Fibroblast of the aortic adventitia (primary cell): Measurements from ENCODE around the gene ABHD2. TPM values are rescaled to one million over a fixed set of nuclear protein-coding genes. Genes with fewer than 3 reads are reported as not detected.
A peak's percentile ranks its signal among the peaks of the same experiment; 100 is the strongest.

Experiments
- DNase-seq: peaks from one replicate; pipeline ENCODE4 v3.0.0-alpha.2; 2010; ENCODE audit warnings: low read depth
- H3K4me3 ChIP-seq: 2 replicates; pipeline ENCODE4 v1.5.1; 2011; ENCODE audit warnings: low read depth, mild to moderate bottlenecking, control low read depth, low read length, moderate library complexity
- CTCF ChIP-seq: IDR thresholded peaks from 2 replicates; pipeline ENCODE4 v1.5.1; 2011; ENCODE audit warnings: mild to moderate bottlenecking, low read length, control low read depth, inconsistent platforms; ENCODE audit not compliant: insufficient read depth
- total RNA-seq: library from RNA; depleted of rRNA; stranded (reverse); fragments of >200 nt; gene quantifications from 2 replicates; pipeline ENCODE4 v1.2.3, GENCODE V29; 2012; ENCODE audit warnings: low replicate concordance

ABHD2 gene
- total RNA-seq, 1 donor, result 100 TPM

GRCh38 chr15:89174476-89174875 lies 86.2 kb downstream of the ABHD2 start:
- peak; percentile 60 for DNase-seq
- H3K4me3 ChIP-seq, result no peak overlapping the region
- TF ChIP-seq CTCF, result no peak

GRCh38 chr15:89175617-89176191 lies 87.4 kb downstream of the ABHD2 start:
- TF ChIP-seq CTCF, result no peak
- no peak overlapping the region for H3K4me3 ChIP-seq
- no peak for DNase-seq

- TF ChIP-seq CTCF, result no peak
- no peak for DNase-seq
- no peak overlapping the region for H3K4me3 ChIP-seq
These were observed 88.9 kb downstream of the ABHD2 start for GRCh38 chr15:89177116-89177515.

- no peak overlapping the region for H3K4me3 ChIP-seq
- peak; percentile 81 for TF ChIP-seq CTCF
- DNase-seq, result peak; percentile 90
These were observed 89.5 kb downstream of the ABHD2 start for GRCh38 chr15:89177633-89178306.

GRCh38 chr15:89178307-89178977 lies 90.2 kb downstream of the ABHD2 start:
- TF ChIP-seq CTCF, result no peak
- DNase-seq, result no peak
- no peak overlapping the region for H3K4me3 ChIP-seq

- H3K4me3 ChIP-seq, result no peak overlapping the region
- peak; percentile 47 for DNase-seq
- no peak for TF ChIP-seq CTCF
These were observed 92.0 kb downstream of the ABHD2 start for GRCh38 chr15:89179966-89180875.
